ENCODE data around the gene MTA1. TPM values are rescaled to one million over a fixed set of nuclear protein-coding genes. Genes with fewer than 3 reads are reported as not detected.

MTA1 gene
- total and polyA plus RNA-seq, 10 of the 15 experiments (the other 5 are each of a cell fraction or from before 2014, with no cell fraction given) = 0.14 to 162 (median 30.6) TPM

DNA sequence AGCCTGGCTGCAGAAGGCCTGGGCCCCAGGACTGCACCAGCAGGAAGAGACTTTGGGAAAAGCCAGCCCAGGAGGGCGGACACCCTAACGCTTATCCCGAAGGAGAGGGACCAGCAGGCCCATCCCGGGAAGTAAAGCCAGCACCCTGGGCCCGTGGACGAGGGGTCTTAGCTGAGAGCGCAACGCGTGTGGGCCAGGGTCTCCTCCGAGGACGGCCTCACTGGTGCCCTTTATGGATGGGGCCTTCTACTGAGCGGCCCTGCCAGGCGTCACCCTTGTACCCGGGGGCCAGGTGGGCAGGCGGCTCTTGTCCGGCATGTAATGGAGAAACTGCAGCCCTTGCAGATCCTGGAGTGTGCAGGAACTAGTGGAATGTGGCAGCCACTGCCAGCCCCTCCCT is 85.5 kb downstream of the MTA1 start:
- 74% methylated on average over 16 of the region's 16 CpGs for WGBS (ENCODE audit: insufficient coverage, insufficient replicate concordance, low lambda C conversion rate, missing lambda C conversion rate)
- intact Hi-C loops (cut with micrococcal nuclease; ENCODE audit: unreplicated experiment) (no loop called here), in situ Hi-C loops (cut with MboI) (no loop called here)
- ChIA-PET SMC1A (ENCODE audit: uncharacterized antibody, unreplicated experiment) (no interaction called here), RAD21 (ENCODE audit: unreplicated experiment) (no interaction called here), POLR2A (no interaction called here), CTCF (no interaction called here)
- FAIRE-seq (no peak), ATAC-seq (no peak), DNase-seq (ENCODE audit: low read depth, low spot score) (no peak)
- H3K36me3 ChIP-seq (ENCODE audit: control insufficient read depth in 2 of 2, insufficient read depth in 2 of 2, low read length in 1 of 2) = no peaks in the 10 kb centered on the region
- H3K4me2 ChIP-seq (ENCODE audit: control insufficient read depth, insufficient read depth) = no peak overlapping the region
- no peak overlapping the region for H3K4me3 ChIP-seq
- TF ChIP-seq CREB1 (IDR thresholded peaks at IDR 0.05; ENCODE audit: low read depth) = no peak
- no peak for TF ChIP-seq CHD4 (IDR thresholded peaks at IDR 0.05)
- TF ChIP-seq TCF12 (IDR thresholded peaks at IDR 0.05; ENCODE audit: low read depth, low read length) = no peak
- no peak for TF ChIP-seq HCFC1 (IDR thresholded peaks at IDR 0.05; ENCODE audit: low read length)
- TF ChIP-seq MTA2 (IDR thresholded peaks at IDR 0.05; ENCODE audit: low read depth) = no peak
- TF ChIP-seq NFXL1 (IDR thresholded peaks at IDR 0.05; ENCODE audit: borderline replicate concordance) = no peak
- no peak for TF ChIP-seq MTA3 (IDR thresholded peaks at IDR 0.05; ENCODE audit: borderline replicate concordance, low read length)
- TF ChIP-seq CBX5 (IDR thresholded peaks at IDR 0.05; ENCODE audit: low read depth) = no peak
- TF ChIP-seq, protein P1, sequence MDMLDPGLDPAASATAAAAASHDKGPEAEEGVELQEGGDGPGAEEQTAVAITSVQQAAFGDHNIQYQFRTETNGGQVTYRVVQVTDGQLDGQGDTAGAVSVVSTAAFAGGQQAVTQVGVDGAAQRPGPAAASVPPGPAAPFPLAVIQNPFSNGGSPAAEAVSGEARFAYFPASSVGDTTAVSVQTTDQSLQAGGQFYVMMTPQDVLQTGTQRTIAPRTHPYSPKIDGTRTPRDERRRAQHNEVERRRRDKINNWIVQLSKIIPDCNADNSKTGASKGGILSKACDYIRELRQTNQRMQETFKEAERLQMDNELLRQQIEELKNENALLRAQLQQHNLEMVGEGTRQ (IDR thresholded peaks at IDR 0.05; ENCODE audit: borderline replicate concordance, low read depth, low read length) = no peak
- no peak for TF ChIP-seq RB1 (IDR thresholded peaks at IDR 0.05; ENCODE audit: borderline replicate concordance)
- TF ChIP-seq, protein P2, sequence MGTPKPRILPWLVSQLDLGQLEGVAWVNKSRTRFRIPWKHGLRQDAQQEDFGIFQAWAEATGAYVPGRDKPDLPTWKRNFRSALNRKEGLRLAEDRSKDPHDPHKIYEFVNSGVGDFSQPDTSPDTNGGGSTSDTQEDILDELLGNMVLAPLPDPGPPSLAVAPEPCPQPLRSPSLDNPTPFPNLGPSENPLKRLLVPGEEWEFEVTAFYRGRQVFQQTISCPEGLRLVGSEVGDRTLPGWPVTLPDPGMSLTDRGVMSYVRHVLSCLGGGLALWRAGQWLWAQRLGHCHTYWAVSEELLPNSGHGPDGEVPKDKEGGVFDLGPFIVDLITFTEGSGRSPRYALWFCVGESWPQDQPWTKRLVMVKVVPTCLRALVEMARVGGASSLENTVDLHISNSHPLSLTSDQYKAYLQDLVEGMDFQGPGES (IDR thresholded peaks at IDR 0.05) = no peak
- TF ChIP-seq, protein P3, sequence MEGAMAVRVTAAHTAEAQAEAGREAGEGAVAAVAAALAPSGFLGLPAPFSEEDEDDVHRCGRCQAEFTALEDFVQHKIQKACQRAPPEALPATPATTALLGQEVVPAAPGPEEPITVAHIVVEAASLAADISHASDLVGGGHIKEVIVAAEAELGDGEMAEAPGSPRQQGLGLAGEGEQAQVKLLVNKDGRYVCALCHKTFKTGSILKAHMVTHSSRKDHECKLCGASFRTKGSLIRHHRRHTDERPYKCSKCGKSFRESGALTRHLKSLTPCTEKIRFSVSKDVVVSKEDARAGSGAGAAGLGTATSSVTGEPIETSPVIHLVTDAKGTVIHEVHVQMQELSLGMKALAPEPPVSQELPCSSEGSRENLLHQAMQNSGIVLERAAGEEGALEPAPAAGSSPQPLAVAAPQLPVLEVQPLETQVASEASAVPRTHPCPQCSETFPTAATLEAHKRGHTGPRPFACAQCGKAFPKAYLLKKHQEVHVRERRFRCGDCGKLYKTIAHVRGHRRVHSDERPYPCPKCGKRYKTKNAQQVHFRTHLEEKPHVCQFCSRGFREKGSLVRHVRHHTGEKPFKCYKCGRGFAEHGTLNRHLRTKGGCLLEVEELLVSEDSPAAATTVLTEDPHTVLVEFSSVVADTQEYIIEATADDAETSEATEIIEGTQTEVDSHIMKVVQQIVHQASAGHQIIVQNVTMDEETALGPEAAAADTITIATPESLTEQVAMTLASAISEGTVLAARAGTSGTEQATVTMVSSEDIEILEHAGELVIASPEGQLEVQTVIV (IDR thresholded peaks at IDR 0.05; ENCODE audit: borderline replicate concordance, partially characterized antibody) = no peak
- H3K4me1 ChIP-seq (ENCODE audit: control insufficient read depth, insufficient read depth, low read length) = no peaks in the 10 kb centered on the region
- no peak overlapping the region for H3K9ac ChIP-seq (ENCODE audit: control insufficient read depth, insufficient read depth, low read length)
- H3K9me3 ChIP-seq (replicated peaks; ENCODE audit: control insufficient read depth, insufficient read depth, low read length) = no peaks in the 10 kb centered on the region
- no peak overlapping the region for H2AFZ ChIP-seq (ENCODE audit: control insufficient read depth, low read depth, low read length)
- BruUV-seq (replicated peaks) = no TSS peak
- no peak overlapping the region for H3K27ac ChIP-seq (ENCODE audit: control insufficient read depth, insufficient read depth)
- no peaks in the 10 kb centered on the region for H4K20me1 ChIP-seq (ENCODE audit: control insufficient read depth, insufficient read depth)
- peaks cover 1 to 3% of the 10 kb centered on the region in 2 experiments; a peak in 1 of 4 replicates for H3K27me3 ChIP-seq (replicated peaks in 1 of 2; ENCODE audit: control insufficient read depth in 2 of 2, insufficient read depth in 2 of 2, low read length in 1 of 2)
- no peaks in the 10 kb centered on the region for H3K79me2 ChIP-seq (ENCODE audit: control insufficient read depth, insufficient read depth, low read length)
